IMR-90 (cell line): Measurements from ENCODE around the gene ITGA1. TPM values are rescaled to one million over a fixed set of nuclear protein-coding genes. Genes with fewer than 3 reads are reported as not detected.

ENCODE experiments used
- ATAC-seq: fragments of 200-7000 bp; cut with Tn5 transposase; 2 replicates; pipeline ENCODE4 v1.9.1; 2020; ENCODE audit warnings: low read depth, mild to moderate bottlenecking, moderate library complexity
- BruUV-seq: library from RNA; stranded (reverse); fragments of 400-500 nt; replicated peaks from 2 replicates; lab custom pipeline; 2021; lab: Mats Ljungman, UMichigan
- CTCF ChIA-PET: fragments of 300-600 bp; formaldehyde crosslinking; extraction: SDS; loops from one replicate; lab custom pipeline; 2021; ENCODE audit warnings: antibody characterized with exemption; lab: Yijun Ruan, JAX
- POLR2A ChIA-PET: fragments of 300-600 bp; sonication (Branson Sonifier 250); formaldehyde crosslinking; loops from one replicate; lab custom pipeline; 2022; ENCODE audit warnings: antibody characterized with exemption; ENCODE audit not compliant: unreplicated experiment; lab: Charles Lee
- DNase-seq: peaks from one replicate; pipeline ENCODE4 v3.0.0; 2013
- H2AFZ ChIP-seq: replicated peaks from 2 replicates; pipeline ENCODE3; 2013; ENCODE audit warnings: low read length, mild to moderate bottlenecking; ENCODE audit not compliant: poor library complexity
- H2AK5ac ChIP-seq: 2 replicates; pipeline ENCODE4 v1.6.1; 2013; ENCODE audit warnings: low read depth, low read length, inconsistent platforms
- H2AK9ac ChIP-seq: replicated peaks from 2 replicates; pipeline ENCODE3; 2013; ENCODE audit warnings: mild to moderate bottlenecking, low read depth, low read length, moderate library complexity; ENCODE audit not compliant: poor library complexity
- H2BK120ac ChIP-seq: 2 replicates; pipeline ENCODE4 v1.6.1; 2013; ENCODE audit warnings: low read depth, low read length, inconsistent platforms
- H2BK15ac ChIP-seq: 3 replicates; pipeline ENCODE4 v1.6.1; 2013; ENCODE audit warnings: low read depth, low read length, inconsistent platforms
- H2BK20ac ChIP-seq: 2 replicates; pipeline ENCODE4 v1.6.1; 2013; ENCODE audit warnings: low read depth, mild to moderate bottlenecking, inconsistent platforms, low read length, moderate library complexity
- H2BK5ac ChIP-seq: 2 replicates; pipeline ENCODE4 v1.6.1; 2013; ENCODE audit warnings: mild to moderate bottlenecking, low read depth, low read length, inconsistent platforms; ENCODE audit not compliant: poor library complexity, severe bottlenecking
- H3K14ac ChIP-seq: replicated peaks from 2 replicates; pipeline ENCODE4 v1.6.1; 2013; ENCODE audit warnings: low read depth, low read length, inconsistent platforms
- H3K18ac ChIP-seq: 2 replicates; pipeline ENCODE4 v1.6.1; 2013; ENCODE audit warnings: low read depth, low read length, control low read depth
- H3K23ac ChIP-seq: 2 replicates; pipeline ENCODE4 v1.6.1; 2013; ENCODE audit warnings: low read depth, low read length, inconsistent platforms
- H3K27ac ChIP-seq: 2 replicates; pipeline ENCODE4 v1.5.1; 2013; ENCODE audit warnings: mild to moderate bottlenecking, control low read depth, low read length; ENCODE audit not compliant: insufficient read depth
- H3K27me3 ChIP-seq: 2 replicates; pipeline ENCODE4 v1.6.1; 2013; ENCODE audit warnings: low read length; ENCODE audit not compliant: control insufficient read depth, insufficient read depth
- H3K36me3 ChIP-seq: 2 replicates; pipeline ENCODE4 v1.6.1; 2013; ENCODE audit warnings: low read length, mixed read lengths; ENCODE audit not compliant: control insufficient read depth, insufficient read depth
- H3K4ac ChIP-seq: 2 replicates; pipeline ENCODE4 v1.6.1; 2013; ENCODE audit warnings: low read depth, low read length, inconsistent platforms
- H3K4me1 ChIP-seq: 2 replicates; pipeline ENCODE4 v1.6.1; 2013; ENCODE audit warnings: low read length, mixed read lengths; ENCODE audit not compliant: control insufficient read depth, insufficient read depth
- H3K4me2 ChIP-seq: 2 replicates; pipeline ENCODE4 v1.6.1; 2013; ENCODE audit warnings: low read depth, mild to moderate bottlenecking, control low read depth, low read length, moderate library complexity
- H3K4me3 ChIP-seq: 2 replicates; pipeline ENCODE4 v1.5.1; 2013; ENCODE audit warnings: low read depth, mild to moderate bottlenecking, control low read depth, low read length, moderate library complexity; ENCODE audit not compliant: insufficient read depth
- H3K56ac ChIP-seq: 2 replicates; pipeline ENCODE4 v1.6.1; 2013; ENCODE audit warnings: low read length, inconsistent platforms; ENCODE audit not compliant: insufficient read depth; ENCODE audit errors: extremely low read depth
- H3K79me1 ChIP-seq, 2 experiments: 2 replicates each; pipeline ENCODE4 v1.6.1; 2013; ENCODE audit warnings: low read length in 2 of 2, inconsistent platforms in 1 of 2, low read depth in 1 of 2
- H3K9ac ChIP-seq: 2 replicates; pipeline ENCODE4 v1.6.1; 2013; ENCODE audit warnings: low read depth, low read length, control low read depth
- H3K9me1 ChIP-seq: 2 replicates; pipeline ENCODE4 v1.6.1; 2013; ENCODE audit warnings: low read length, inconsistent platforms; ENCODE audit not compliant: insufficient read depth
- H3K9me3 ChIP-seq: 2 replicates; pipeline ENCODE4 v1.6.1; 2013; ENCODE audit warnings: low read length; ENCODE audit not compliant: control insufficient read depth, insufficient read depth
- H4K20me1 ChIP-seq: 2 replicates; pipeline ENCODE4 v1.6.1; 2013; ENCODE audit warnings: low read length, inconsistent platforms; ENCODE audit not compliant: insufficient read depth
- H4K5ac ChIP-seq: 2 replicates; pipeline ENCODE4 v1.6.1; 2013; ENCODE audit warnings: mild to moderate bottlenecking, low read depth, low read length, control low read depth
- H4K8ac ChIP-seq, 2 experiments: 2 replicates each; pipeline ENCODE4 v1.6.1; 2013; ENCODE audit warnings: low read depth in 2 of 2, low read length in 2 of 2, control low read depth in 1 of 2, inconsistent platforms in 1 of 2
- H4K91ac ChIP-seq: 2 replicates; pipeline ENCODE4 v1.6.1; 2013; ENCODE audit warnings: low read depth, low read length, inconsistent platforms; ENCODE audit not compliant: insufficient read depth
- BHLHE40 ChIP-seq: fragments of 150-350 bp; IDR thresholded peaks from 2 replicates; pipeline ENCODE4 v1.6.1; 2016; ENCODE audit warnings: mild to moderate bottlenecking, low read depth, low read length
- FOS ChIP-seq: fragments of 150-350 bp; IDR thresholded peaks from 2 replicates; pipeline ENCODE4 v1.6.1; 2016; ENCODE audit warnings: low read depth, low read length
- MAFK ChIP-seq: IDR thresholded peaks from 2 replicates; pipeline ENCODE4 v1.6.1; 2012; ENCODE audit warnings: low read depth, low read length, improper control_type of control experiment
- MAZ ChIP-seq: IDR thresholded peaks from 2 replicates; pipeline ENCODE4 v1.6.1; 2012; ENCODE audit warnings: low read depth, mild to moderate bottlenecking, low read length, improper control_type of control experiment, moderate library complexity, borderline replicate concordance
- RCOR1 ChIP-seq: IDR thresholded peaks from 2 replicates; pipeline ENCODE4 v1.6.1; 2012; ENCODE audit warnings: mild to moderate bottlenecking, low read length, improper control_type of control experiment; ENCODE audit not compliant: insufficient replicate concordance
- RFX5 ChIP-seq: IDR thresholded peaks from 2 replicates; pipeline ENCODE4 v1.8.0; 2012; ENCODE audit warnings: low read depth, mild to moderate bottlenecking, low read length, moderate library complexity
- USF2 ChIP-seq: fragments of 150-350 bp; IDR thresholded peaks from 2 replicates; pipeline ENCODE4 v1.6.1; 2017; ENCODE audit warnings: mild to moderate bottlenecking, antibody characterized with exemption, low read length, low read depth
- WGBS, 2 experiments: methylation state at CpG; one replicate each; pipeline versions ENCODE4 v1.1.5 to v1.1.7; 2013; ENCODE audit warnings: missing lambda C conversion rate in 2 of 2; ENCODE audit not compliant: insufficient read length in 1 of 2; ENCODE audit errors: extremely low coverage in 2 of 2; 5-methylcytosine and 5-hydroxymethylcytosine counted together
- dilution Hi-C: fragments of 300-500 bp; cut with HindIII; formaldehyde crosslinking; loops from one replicate; pipeline ENCODE4 v1.14.3; 2018; ENCODE audit warnings: low sequenced_read_pairs; ENCODE audit not compliant: unreplicated experiment
- in situ Hi-C: fragments of 300-500 bp; cut with MboI; formaldehyde crosslinking; loops from 3 replicates; pipeline ENCODE4 v1.14.3; 2019; ENCODE audit warnings: low sequenced_read_pairs, inconsistent platforms, mixed read lengths
- intact Hi-C: fragments of 100-400 bp; cut with micrococcal nuclease; formaldehyde crosslinking; loops from 2 replicates; pipeline ENCODE4 v1.10.0; 2022
- polyA plus RNA-seq, 3 experiments: library from polyadenylated mRNA; depleted of rRNA; stranded (reverse); fragments of >200 nt; gene quantifications; 2 replicates each; pipeline ENCODE4 v1.2.3, GENCODE V29; 2012; ENCODE audit warnings: low replicate concordance in 1 of 3
- total RNA-seq: library from RNA; depleted of rRNA; stranded (reverse); fragments of >200 nt; gene quantifications from 2 replicates; pipeline ENCODE4 v1.2.3, GENCODE V29; 2012
- TF ChIP-seq, protein P1 (sequence below): conservative IDR thresholded peaks from 2 replicates; pipeline ENCODE4 v1.5.1; 2012; ENCODE audit warnings: mild to moderate bottlenecking, low read depth, low read length, improper control_type of control experiment

The ITGA1 gene
- total and polyA plus RNA-seq, 2 of the 4 experiments (the other 2 are of a cell fraction), result 22.3 to 95.2 TPM

- no peaks in the 10 kb centered on the region; the same call in 1 of the 2 replicates for H3K4me1 ChIP-seq
- ATAC-seq (no peak), DNase-seq (no peak)
- no peaks in the 10 kb centered on the region for H3K9me3 ChIP-seq
- H3K9me1 ChIP-seq, result no peaks in the 10 kb centered on the region
- H3K23ac ChIP-seq, result peak overlapping the region; percentile 75
- ChIA-PET CTCF (interaction anchor here (1.3 kb wide), 1 partner anchor 104 kb away, joined by 3 read pairs; no protein-coding TSS in a partner anchor), POLR2A (no interaction called here)
- H3K4ac ChIP-seq, result no peak overlapping the region
- H2BK15ac ChIP-seq, result no peak overlapping the region
- H3K14ac ChIP-seq, result no peak overlapping the region
- BruUV-seq, result no TSS peak
- no peaks in the 10 kb centered on the region for H3K27me3 ChIP-seq
- peak overlapping the region; percentile 20; the same call in 1 of the 2 replicates for H3K4me2 ChIP-seq
- H2AK9ac ChIP-seq, result no peak overlapping the region
- H2BK20ac ChIP-seq, result no peak overlapping the region
- no peak overlapping the region for H4K5ac ChIP-seq
- no peak overlapping the region for H3K18ac ChIP-seq
- H4K8ac ChIP-seq, result peak overlapping the region in 1 of 2 experiments; percentile 18; a peak in 1 of 4 replicates
- TF ChIP-seq, protein P1, sequence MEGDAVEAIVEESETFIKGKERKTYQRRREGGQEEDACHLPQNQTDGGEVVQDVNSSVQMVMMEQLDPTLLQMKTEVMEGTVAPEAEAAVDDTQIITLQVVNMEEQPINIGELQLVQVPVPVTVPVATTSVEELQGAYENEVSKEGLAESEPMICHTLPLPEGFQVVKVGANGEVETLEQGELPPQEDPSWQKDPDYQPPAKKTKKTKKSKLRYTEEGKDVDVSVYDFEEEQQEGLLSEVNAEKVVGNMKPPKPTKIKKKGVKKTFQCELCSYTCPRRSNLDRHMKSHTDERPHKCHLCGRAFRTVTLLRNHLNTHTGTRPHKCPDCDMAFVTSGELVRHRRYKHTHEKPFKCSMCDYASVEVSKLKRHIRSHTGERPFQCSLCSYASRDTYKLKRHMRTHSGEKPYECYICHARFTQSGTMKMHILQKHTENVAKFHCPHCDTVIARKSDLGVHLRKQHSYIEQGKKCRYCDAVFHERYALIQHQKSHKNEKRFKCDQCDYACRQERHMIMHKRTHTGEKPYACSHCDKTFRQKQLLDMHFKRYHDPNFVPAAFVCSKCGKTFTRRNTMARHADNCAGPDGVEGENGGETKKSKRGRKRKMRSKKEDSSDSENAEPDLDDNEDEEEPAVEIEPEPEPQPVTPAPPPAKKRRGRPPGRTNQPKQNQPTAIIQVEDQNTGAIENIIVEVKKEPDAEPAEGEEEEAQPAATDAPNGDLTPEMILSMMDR, result no peak
- no peak for TF ChIP-seq MAFK
- TF ChIP-seq BHLHE40, result no peak
- TF ChIP-seq RFX5, result no peak
- no peak for TF ChIP-seq USF2
- no peak for TF ChIP-seq MAZ
- TF ChIP-seq FOS, result no peak
- no peak for TF ChIP-seq RCOR1
- 63% methylated on average over 1 of the region's 2 CpGs; no CpG with 5 or more reads in 1 of the 2 experiments for WGBS, 2 experiments
- no peak overlapping the region for H4K91ac ChIP-seq
- H2BK5ac ChIP-seq, result peak overlapping the region; percentile 77
- H3K4me3 ChIP-seq, result no peak overlapping the region
- in situ Hi-C loops, result no loop called here
- no peak overlapping the region for H3K9ac ChIP-seq
- no peak overlapping the region for H3K56ac ChIP-seq
- no peak overlapping the region for H2AFZ ChIP-seq
- H3K79me1 ChIP-seq, result peaks cover 0 to 26% of the 10 kb centered on the region in 2 experiments; a peak in 2 of 4 replicates
- H2BK120ac ChIP-seq, result no peak overlapping the region
- no peak overlapping the region for H3K27ac ChIP-seq
- peaks cover 6% of the 10 kb centered on the region for H3K36me3 ChIP-seq
- peaks cover 24% of the 10 kb centered on the region for H4K20me1 ChIP-seq
- intact Hi-C loops, result no loop called here
- H2AK5ac ChIP-seq, result no peak overlapping the region
- dilution Hi-C loops, result no loop called here
Measured at GRCh38 chr5:52796516-52797103, 8.9 kb downstream of the ITGA1 start.
